H1 (cell line): ENCODE results near the gene SLC12A7. TPM values are rescaled to one million over a fixed set of nuclear protein-coding genes. Genes with fewer than 3 reads are reported as not detected.

ENCODE experiments used
- CTCF ChIA-PET: fragments of 300-600 bp; sonication (Branson Sonifier 250); formaldehyde crosslinking; loops from one replicate; lab custom pipeline; 2021; ENCODE audit not compliant: partially characterized antibody; lab: Charles Lee
- POLR2A ChIA-PET: fragments of 300-600 bp; sonication (Branson Sonifier 250); formaldehyde crosslinking; loops from one replicate; lab custom pipeline; 2021; ENCODE audit warnings: inconsistent platforms; ENCODE audit not compliant: partially characterized antibody; lab: Charles Lee
- DNase-seq, 2 experiments: peaks; one replicate each; pipeline versions ENCODE4 v3.0.0 to v3.0.0-alpha.2; 2010 to 2022; ENCODE audit warnings: low spot score in 2 of 2, low read depth in 1 of 2, mixed read lengths in 1 of 2
- FAIRE-seq: peaks from 2 replicates; lab custom pipeline; 2011; peaks lifted over from hg19 to GRCh38; lab: Jason Lieb, UNC
- H2AFZ ChIP-seq: 2 replicates; pipeline ENCODE4 v1.8.1; 2012; ENCODE audit warnings: low read length, inconsistent platforms
- H2AK5ac ChIP-seq: 2 replicates; pipeline ENCODE4 v1.6.1; 2013; ENCODE audit warnings: low read depth, low read length
- H2BK120ac ChIP-seq: replicated peaks from 2 replicates; pipeline ENCODE3; 2013; ENCODE audit warnings: low read depth, low read length, inconsistent platforms
- H2BK12ac ChIP-seq: 2 replicates; pipeline ENCODE4 v1.6.1; 2013; ENCODE audit warnings: low read depth, low read length
- H2BK15ac ChIP-seq: 2 replicates; pipeline ENCODE4 v1.6.1; 2013; ENCODE audit warnings: low read length
- H2BK20ac ChIP-seq: 2 replicates; pipeline ENCODE4 v1.6.1; 2013; ENCODE audit warnings: low read length
- H2BK5ac ChIP-seq: 2 replicates; pipeline ENCODE4 v1.6.1; 2013; ENCODE audit warnings: low read depth, low read length
- H3K14ac ChIP-seq: 2 replicates; pipeline ENCODE4 v1.6.1; 2013; ENCODE audit warnings: inconsistent platforms; ENCODE audit not compliant: insufficient read length
- H3K18ac ChIP-seq: 2 replicates; pipeline ENCODE4 v1.6.1; 2013; ENCODE audit warnings: low read length; ENCODE audit errors: extremely low read depth
- H3K23ac ChIP-seq: 2 replicates; pipeline ENCODE4 v1.6.1; 2013; ENCODE audit warnings: inconsistent platforms; ENCODE audit not compliant: insufficient read length
- H3K23me2 ChIP-seq: 2 replicates; pipeline ENCODE4 v1.6.1; 2013; ENCODE audit warnings: low read depth, low read length
- H3K27ac ChIP-seq: 2 replicates; pipeline ENCODE4 v1.6.1; 2011; ENCODE audit warnings: low read depth, low read length, inconsistent platforms
- H3K27me3 ChIP-seq, 4 experiments: replicated peaks in 1 of 4; 1 replicate in 1 of 4; 2 replicates in 3 of 4; pipeline versions ENCODE4 v1.6.1 to v1.8.1; 2011 to 2013; ENCODE audit warnings: low read length in 3 of 4, mild to moderate bottlenecking in 3 of 4, inconsistent platforms in 2 of 4, mixed read lengths in 2 of 4, moderate library complexity in 1 of 4; ENCODE audit not compliant: control insufficient read depth in 3 of 4, insufficient read depth in 3 of 4; ENCODE audit errors: extremely low read depth in 1 of 4
- H3K36me3 ChIP-seq, 4 experiments: 2 replicates each; pipeline versions ENCODE4 v1.6.1 to v1.8.1; 2011 to 2013; ENCODE audit warnings: mild to moderate bottlenecking in 4 of 4, low read length in 3 of 4, moderate library complexity in 2 of 4, control low read depth in 1 of 4, inconsistent platforms in 1 of 4; ENCODE audit not compliant: insufficient read depth in 4 of 4, control insufficient read depth in 2 of 4
- H3K4ac ChIP-seq: replicated peaks from 2 replicates; pipeline ENCODE3; 2013; ENCODE audit warnings: low read length, low read depth, mixed read lengths, inconsistent platforms; ENCODE audit not compliant: insufficient read length
- H3K4me1 ChIP-seq, 4 experiments: replicated peaks in 1 of 4; 1 replicate in 1 of 4; 2 replicates in 3 of 4; pipeline versions ENCODE4 v1.6.1 to v1.8.1; 2011 to 2013; ENCODE audit warnings: low read length in 3 of 4, inconsistent platforms in 2 of 4, mixed read lengths in 1 of 4; ENCODE audit not compliant: insufficient read depth in 4 of 4, control insufficient read depth in 3 of 4
- H3K4me2 ChIP-seq, 2 experiments: 2 replicates each; pipeline versions ENCODE4 v1.6.1 to v1.8.1; 2011 to 2013; ENCODE audit warnings: low read depth in 2 of 2, low read length in 2 of 2, control low read depth in 1 of 2, inconsistent platforms in 1 of 2, mild to moderate bottlenecking in 1 of 2; ENCODE audit not compliant: insufficient read depth in 1 of 2
- H3K4me3 ChIP-seq, 4 experiments: fragments of 200-600, 300-600 bp in 1 of 4; sonication (generic), shearing (Covaris generic), sonication (Bioruptor Twin) in 1 of 4; 2 replicates each; pipeline versions ENCODE4 v1.5.1 to v1.8.1; 2011 to 2016; ENCODE audit warnings: low read length in 4 of 4, low read depth in 3 of 4, control low read depth in 2 of 4, inconsistent platforms in 2 of 4, mild to moderate bottlenecking in 2 of 4, mixed read lengths in 1 of 4, moderate library complexity in 1 of 4; ENCODE audit not compliant: insufficient read depth in 2 of 4; ENCODE audit errors: extremely low read depth in 1 of 4
- H3K56ac ChIP-seq: replicated peaks from 2 replicates; pipeline ENCODE3; 2013; ENCODE audit warnings: low read depth, mild to moderate bottlenecking, mixed read lengths, low read length, inconsistent platforms; ENCODE audit not compliant: insufficient read length
- H3K79me1 ChIP-seq: 2 replicates; pipeline ENCODE4 v1.6.1; 2013; ENCODE audit warnings: low read depth, low read length, control low read depth
- H3K79me2 ChIP-seq, 2 experiments: 2 replicates each; pipeline versions ENCODE4 v1.6.1 to v1.8.1; 2012 to 2013; ENCODE audit warnings: low read length in 2 of 2, mild to moderate bottlenecking in 2 of 2, inconsistent platforms in 1 of 2; ENCODE audit not compliant: insufficient read depth in 2 of 2, control insufficient read depth in 1 of 2
- H3K9ac ChIP-seq, 4 experiments: replicated peaks in 1 of 4; 1 replicate in 1 of 4; 2 replicates in 3 of 4; pipeline versions ENCODE4 v1.6.1 to v1.8.1; 2011 to 2013; ENCODE audit warnings: low read depth in 3 of 4, low read length in 3 of 4, control low read depth in 2 of 4, mild to moderate bottlenecking in 2 of 4, moderate library complexity in 2 of 4, inconsistent platforms in 1 of 4; ENCODE audit errors: extremely low read depth in 1 of 4
- H3K9me3 ChIP-seq, 2 experiments: 2 replicates each; pipeline versions ENCODE4 v1.6.1 to v1.8.1; 2012 to 2013; ENCODE audit warnings: mild to moderate bottlenecking in 2 of 2, moderate library complexity in 2 of 2, control low read depth in 1 of 2, inconsistent platforms in 1 of 2, low read depth in 1 of 2, low read length in 1 of 2, mixed read lengths in 1 of 2; ENCODE audit not compliant: insufficient read depth in 2 of 2
- H4K20me1 ChIP-seq, 2 experiments: replicated peaks in 1 of 2; 2 replicates each; pipeline versions ENCODE3 to v1.8.1; 2011 to 2013; ENCODE audit warnings: inconsistent platforms in 2 of 2, low read length in 2 of 2, mild to moderate bottlenecking in 1 of 2; ENCODE audit not compliant: insufficient read depth in 2 of 2, control insufficient read depth in 1 of 2
- H4K5ac ChIP-seq: 2 replicates; pipeline ENCODE4 v1.6.1; 2013; ENCODE audit warnings: low read length, low read depth, mixed read lengths, inconsistent platforms; ENCODE audit not compliant: insufficient read length
- H4K8ac ChIP-seq: 2 replicates; pipeline ENCODE4 v1.8.0; 2013; ENCODE audit warnings: mild to moderate bottlenecking, moderate library complexity, low read length, inconsistent platforms; ENCODE audit not compliant: insufficient read depth; ENCODE audit errors: extremely low read depth
- H4K91ac ChIP-seq: replicated peaks from 2 replicates; pipeline ENCODE3; 2013; ENCODE audit warnings: low read length, mixed read lengths, inconsistent platforms; ENCODE audit not compliant: insufficient read length
- CREB1 ChIP-seq: IDR thresholded peaks from 2 replicates; pipeline ENCODE4 v1.6.1; 2012; ENCODE audit warnings: inconsistent platforms
- EGR1 ChIP-seq: IDR thresholded peaks from 2 replicates; pipeline ENCODE4 v1.6.1; 2011; ENCODE audit warnings: low read depth, low read length, borderline replicate concordance
- FOSL1 ChIP-seq: IDR thresholded peaks from 2 replicates; pipeline ENCODE4 v1.6.1; 2011; ENCODE audit warnings: mild to moderate bottlenecking, low read depth, low read length, moderate library complexity; ENCODE audit not compliant: insufficient read depth
- JUN ChIP-seq: IDR thresholded peaks from 2 replicates; pipeline ENCODE4 v1.6.1; 2011; ENCODE audit warnings: low read depth, mild to moderate bottlenecking, improper control_type of control experiment, low read length
- NRF1 ChIP-seq: IDR thresholded peaks from 2 replicates; pipeline ENCODE4 v1.6.1; 2011; ENCODE audit warnings: mild to moderate bottlenecking, low read depth, low read length, improper control_type of control experiment
- TBP ChIP-seq: IDR thresholded peaks from 2 replicates; pipeline ENCODE4 v1.6.1; 2011; ENCODE audit warnings: low read depth, low read length, improper control_type of control experiment
- YY1 ChIP-seq: IDR thresholded peaks from 2 replicates; pipeline ENCODE4 v1.6.1; 2011; ENCODE audit warnings: low read depth, mild to moderate bottlenecking, low read length
- WGBS, 2 experiments: shearing (Covaris generic) in 1 of 2; methylation state at CpG; one replicate each; pipeline versions ENCODE4 v1.1.6 to v1.1.7; 2013 to 2015; ENCODE audit warnings: low lambda C conversion rate in 2 of 2, mixed read lengths in 2 of 2, inconsistent platforms in 1 of 2, low coverage in 1 of 2, missing lambda C conversion rate in 1 of 2; ENCODE audit not compliant: insufficient replicate concordance in 2 of 2, insufficient coverage in 1 of 2, insufficient read length in 1 of 2; ENCODE audit errors: extremely low coverage in 1 of 2, missing lambda C conversion rate in 1 of 2; 5-methylcytosine and 5-hydroxymethylcytosine counted together
- polyA plus RNA-seq, 7 experiments: library from polyadenylated mRNA; depleted of rRNA in 3 of 7; stranded (reverse) in 5 of 7; unstranded in 2 of 7; fragments of >200 nt in 5 of 7; fragments of 200-250 nt in 2 of 7; gene quantifications; 1 replicate in 5 of 7; 2 replicates in 1 of 7; 4 replicates in 1 of 7; pipeline versions ENCODE4 v1.2.1 to v1.2.3, GENCODE V29; 2011 to 2013; ENCODE audit warnings: missing spikeins in 2 of 7, mixed read lengths in 2 of 7
- total RNA-seq: library from RNA; stranded (reverse); fragmentation: NEBNext Ultra II Directional; extraction: Animal tissue kit (Norgen Biotek cat#: 25700); gene quantifications from 2 replicates; pipeline ENCODE4 v1.2.1, GENCODE V29; 2021
- TF ChIP-seq, protein P1 (sequence below), 3 experiments: IDR thresholded peaks; 1 replicate in 2 of 3; 2 replicates in 1 of 3; pipeline versions ENCODE4 v1.5.1 to v1.6.1; 2011; ENCODE audit warnings: low read length in 3 of 3, mild to moderate bottlenecking in 3 of 3, inconsistent platforms in 2 of 3, low read depth in 1 of 3, moderate library complexity in 1 of 3; ENCODE audit not compliant: insufficient read depth in 1 of 3; ENCODE audit errors: control extremely low read depth in 1 of 3
- TF ChIP-seq, protein P2 (sequence below): IDR thresholded peaks from 2 replicates; pipeline ENCODE4 v1.6.1; 2012; ENCODE audit warnings: low read length, inconsistent platforms

SLC12A7 gene
- total and polyA plus RNA-seq, 2 of the 8 experiments (the other 6 are each of a cell fraction or from before 2014, with no cell fraction given), result 23.5 to 39.7 TPM

DNA sequence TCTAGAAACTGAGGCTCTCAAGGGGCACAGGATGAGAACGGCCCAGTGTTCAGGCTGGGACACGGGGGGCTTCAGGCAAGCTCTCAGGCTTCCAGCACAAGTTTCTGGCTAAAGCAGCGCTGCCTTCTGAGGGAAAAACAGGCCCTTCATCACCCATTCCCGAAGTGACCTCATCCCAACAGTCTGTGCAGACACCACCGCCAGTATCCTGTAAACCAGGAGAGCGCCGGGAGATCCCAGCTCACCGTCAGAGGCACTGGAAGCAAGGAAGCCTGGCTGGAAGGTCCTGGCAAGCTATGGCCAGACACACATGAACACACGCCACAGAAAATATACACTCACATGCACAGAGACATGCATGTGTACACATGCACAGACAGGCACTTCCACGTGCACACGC is 8.8 kb downstream of the SLC12A7 start:
- 0 out of 7 replicates have a peak overlapping the region, but pooled peaks of 1 of the 4 experiments have one; percentile 14 for H3K9ac ChIP-seq
- 92% methylated on average over 11 of the region's 11 CpGs; no CpG with 5 or more reads in 1 of the 2 experiments for WGBS, 2 experiments
- no peaks in the 10 kb centered on the region for H3K36me3 ChIP-seq
- H4K20me1 ChIP-seq, result peaks cover 6 to 28% of the 10 kb centered on the region in 2 experiments
- H3K4me3 ChIP-seq, result no peak overlapping the region
- peaks cover 7 to 81% (median 66%) of the 10 kb centered on the region in 4 experiments for H3K4me1 ChIP-seq
- peak overlapping the region; percentile 25 for H2BK15ac ChIP-seq
- H3K79me2 ChIP-seq, result peaks cover 2 to 91% of the 10 kb centered on the region in 2 experiments; a peak in 3 of 4 replicates
- H3K79me1 ChIP-seq, result peaks cover 36% of the 10 kb centered on the region
- H3K27ac ChIP-seq, result no peak overlapping the region
- no peak overlapping the region for H3K23ac ChIP-seq
- no peaks in the 10 kb centered on the region for H3K9me3 ChIP-seq
- H4K5ac ChIP-seq, result no peak overlapping the region
- peak overlapping the region; percentile 20; the same call in 1 of the 2 replicates for H2BK12ac ChIP-seq
- 0 out of 2 replicates have a peak, but pooled peaks cover 2% of the 10 kb centered on the region for H3K23me2 ChIP-seq
- DNase-seq, result no peak
- peak overlapping the region; percentile 21 for H3K56ac ChIP-seq
- peak overlapping the region; percentile 55 for H2BK5ac ChIP-seq
- H4K91ac ChIP-seq, result peak overlapping the region; percentile 69
- CTCF ChIA-PET, result interaction anchor here (0.8 to 1.5 kb wide), 2 partner anchors 38 to 92 kb away, joined by 3 read pairs; no protein-coding TSS in a partner anchor
- H3K27me3 ChIP-seq, result no peaks in the 10 kb centered on the region
- POLR2A ChIA-PET, result interaction anchor here (1.7 kb wide), 1 partner anchor 9 kb away, joined by 9 read pairs; no protein-coding TSS in a partner anchor
- H2BK20ac ChIP-seq, result no peak overlapping the region
- peak overlapping the region; percentile 32; the same call in 1 of the 2 replicates for H3K18ac ChIP-seq
- H2AK5ac ChIP-seq, result peak overlapping the region; percentile 17
- H2AFZ ChIP-seq, result no peak overlapping the region
- H3K4ac ChIP-seq, result no peak overlapping the region
- H3K4me2 ChIP-seq, result no peak overlapping the region
- no peak overlapping the region for H3K14ac ChIP-seq
- H4K8ac ChIP-seq, result peak overlapping the region; percentile 65; the same call in 1 of the 2 replicates
- FAIRE-seq, result no peak
- H2BK120ac ChIP-seq, result no peak overlapping the region
- TF ChIP-seq FOSL1, result no peak
- TF ChIP-seq, protein P1, sequence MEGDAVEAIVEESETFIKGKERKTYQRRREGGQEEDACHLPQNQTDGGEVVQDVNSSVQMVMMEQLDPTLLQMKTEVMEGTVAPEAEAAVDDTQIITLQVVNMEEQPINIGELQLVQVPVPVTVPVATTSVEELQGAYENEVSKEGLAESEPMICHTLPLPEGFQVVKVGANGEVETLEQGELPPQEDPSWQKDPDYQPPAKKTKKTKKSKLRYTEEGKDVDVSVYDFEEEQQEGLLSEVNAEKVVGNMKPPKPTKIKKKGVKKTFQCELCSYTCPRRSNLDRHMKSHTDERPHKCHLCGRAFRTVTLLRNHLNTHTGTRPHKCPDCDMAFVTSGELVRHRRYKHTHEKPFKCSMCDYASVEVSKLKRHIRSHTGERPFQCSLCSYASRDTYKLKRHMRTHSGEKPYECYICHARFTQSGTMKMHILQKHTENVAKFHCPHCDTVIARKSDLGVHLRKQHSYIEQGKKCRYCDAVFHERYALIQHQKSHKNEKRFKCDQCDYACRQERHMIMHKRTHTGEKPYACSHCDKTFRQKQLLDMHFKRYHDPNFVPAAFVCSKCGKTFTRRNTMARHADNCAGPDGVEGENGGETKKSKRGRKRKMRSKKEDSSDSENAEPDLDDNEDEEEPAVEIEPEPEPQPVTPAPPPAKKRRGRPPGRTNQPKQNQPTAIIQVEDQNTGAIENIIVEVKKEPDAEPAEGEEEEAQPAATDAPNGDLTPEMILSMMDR (IDR thresholded peaks at IDR 0.05; ENCODE audit: control extremely low read depth in 1 of 3, insufficient read depth in 1 of 3, low read depth in 1 of 3, low read length in 3 of 3), result no peak
- TF ChIP-seq CREB1, result no peak
- no peak for TF ChIP-seq TBP
- TF ChIP-seq EGR1, result no peak
- TF ChIP-seq, protein P2, sequence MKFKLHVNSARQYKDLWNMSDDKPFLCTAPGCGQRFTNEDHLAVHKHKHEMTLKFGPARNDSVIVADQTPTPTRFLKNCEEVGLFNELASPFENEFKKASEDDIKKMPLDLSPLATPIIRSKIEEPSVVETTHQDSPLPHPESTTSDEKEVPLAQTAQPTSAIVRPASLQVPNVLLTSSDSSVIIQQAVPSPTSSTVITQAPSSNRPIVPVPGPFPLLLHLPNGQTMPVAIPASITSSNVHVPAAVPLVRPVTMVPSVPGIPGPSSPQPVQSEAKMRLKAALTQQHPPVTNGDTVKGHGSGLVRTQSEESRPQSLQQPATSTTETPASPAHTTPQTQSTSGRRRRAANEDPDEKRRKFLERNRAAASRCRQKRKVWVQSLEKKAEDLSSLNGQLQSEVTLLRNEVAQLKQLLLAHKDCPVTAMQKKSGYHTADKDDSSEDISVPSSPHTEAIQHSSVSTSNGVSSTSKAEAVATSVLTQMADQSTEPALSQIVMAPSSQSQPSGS, result no peak
- no peak for TF ChIP-seq NRF1
- TF ChIP-seq YY1, result no peak
- TF ChIP-seq JUN, result no peak
